GM12801 (cell line): Measurements from ENCODE around the gene PTPN4.

Source experiments
- CTCF ChIP-seq: IDR thresholded peaks from one replicate; pipeline ENCODE4 v1.5.1; 2011; ENCODE audit warnings: control low read depth; ENCODE audit not compliant: insufficient read length; ENCODE audit errors: extremely low read depth

PTPN4 gene

GRCh38 chr2:119958670-119959268 lies 199.0 kb downstream of the PTPN4 start:
- TF ChIP-seq CTCF = no peak

GRCh38 chr2:119960821-119961220 lies 201.1 kb downstream of the PTPN4 start:
- no peak for TF ChIP-seq CTCF

- TF ChIP-seq CTCF = no peak
These were observed 222.2 kb downstream of the PTPN4 start for GRCh38 chr2:119981896-119982295.

- no peak for TF ChIP-seq CTCF
These were observed 222.8 kb downstream of the PTPN4 start for GRCh38 chr2:119982506-119982905.

- TF ChIP-seq CTCF = no peak
These were observed 223.4 kb downstream of the PTPN4 start for GRCh38 chr2:119983108-119983507.

GRCh38 chr2:119996148-119996547 lies 236.4 kb downstream of the PTPN4 start:
- TF ChIP-seq CTCF = no peak

GRCh38 chr2:120001471-120001870 lies 241.7 kb downstream of the PTPN4 start:
- TF ChIP-seq CTCF = no peak
